Glomerular visceral epithelial cell (primary cell): ENCODE results near the gene KRT25.

ENCODE experiments used
- DNase-seq: peaks from one replicate; pipeline ENCODE4 v3.0.0-alpha.2; 2016; ENCODE audit errors: extremely low spot score

The KRT25 gene

GRCh38 chr17:40755231-40755630 is at the start of gene KRT25:
Gene KRT25 (minus strand): TSS chr17:40755331. CDS start chr17:40755271, 60 bp downstream.
- DNase-seq, result no peak

- DNase-seq, result peak; percentile 81
Observed at GRCh38 chr17:40803617-40804082, 48.5 kb upstream of the KRT25 start.

GRCh38 chr17:40801157-40801556 is 46.0 kb upstream of the KRT25 start:
- DNase-seq, result no peak

GRCh38 chr17:40800381-40800780 is 45.2 kb upstream of the KRT25 start:
- DNase-seq, result no peak

- no peak for DNase-seq
Observed at GRCh38 chr17:40799859-40800258, 44.7 kb upstream of the KRT25 start, which contains the start of gene KRT28. Gene KRT28 (minus strand): TSS chr17:40799959. CDS start chr17:40799893, 66 bp downstream.

- DNase-seq, result no peak
Observed at GRCh38 chr17:40796846-40797245, 41.7 kb upstream of the KRT25 start.

- DNase-seq, result no peak
Observed at GRCh38 chr17:40795019-40795667, 40.0 kb upstream of the KRT25 start.

- no peak for DNase-seq
Observed at GRCh38 chr17:40794466-40794865, 39.3 kb upstream of the KRT25 start.

GRCh38 chr17:40793832-40794231 is 38.7 kb upstream of the KRT25 start:
- no peak for DNase-seq

- DNase-seq, result peak; percentile 54
Observed at GRCh38 chr17:40791787-40792436, 36.8 kb upstream of the KRT25 start.

GRCh38 chr17:40791111-40791510 is 36.0 kb upstream of the KRT25 start:
- no peak for DNase-seq

- DNase-seq, result no peak
Observed at GRCh38 chr17:40782450-40782849, 27.3 kb upstream of the KRT25 start, which contains the start of gene KRT27. Gene KRT27 (minus strand): TSS chr17:40782550. CDS start chr17:40782493, 57 bp downstream.

- no peak for DNase-seq
Observed at GRCh38 chr17:40779181-40779909, 24.2 kb upstream of the KRT25 start.

GRCh38 chr17:40778461-40778860 is 23.3 kb upstream of the KRT25 start:
- DNase-seq, result no peak

GRCh38 chr17:40777971-40778370 is 22.8 kb upstream of the KRT25 start:
- no peak for DNase-seq

GRCh38 chr17:40777459-40777858 is 22.3 kb upstream of the KRT25 start:
- DNase-seq, result no peak

- DNase-seq, result no peak
Observed at GRCh38 chr17:40775945-40776344, 20.8 kb upstream of the KRT25 start.

- DNase-seq, result no peak
Observed at GRCh38 chr17:40772101-40772500, 17.0 kb upstream of the KRT25 start, which contains the start of gene KRT26. Gene KRT26 (minus strand): TSS chr17:40772201. CDS start chr17:40772113, 88 bp downstream.

- DNase-seq, result no peak
Observed at GRCh38 chr17:40765657-40766056, 10.5 kb upstream of the KRT25 start.

- DNase-seq, result no peak
Observed at GRCh38 chr17:40763752-40764151, 8.6 kb upstream of the KRT25 start.

GRCh38 chr17:40760105-40761016 is 5.2 kb upstream of the KRT25 start:
- no peak for DNase-seq
